ENCODE measurements around the gene NRAS.

The NRAS gene

GRCh38 chr1:114725230-114725629, 8.7 kb upstream of the NRAS start:
- Histone ChIP-seq H3K9me2 (replicated peaks; ENCODE audit: insufficient read depth, low read length) (no peaks in the 10 kb centered on the region), H3K4me2 (ENCODE audit: low read depth, low read length, poor library complexity, severe bottlenecking) (no peak overlapping the region), H3K27me3 (ENCODE audit: low read length) (no peaks in the 10 kb centered on the region), H3K27ac (ENCODE audit: low read depth, low read length) (no peak overlapping the region), H3K9ac (ENCODE audit: low read length) (no peak overlapping the region), H3K36me3 (ENCODE audit: low read length) (peaks cover 77% of the 10 kb centered on the region), H3K9me3 (ENCODE audit: insufficient read depth, low read length) (no peaks in the 10 kb centered on the region), H3K79me2 (ENCODE audit: insufficient read depth, low read length) (peaks cover 9% of the 10 kb centered on the region; the same call in 1 of the 2 replicates), H3F3A (ENCODE audit: insufficient read depth) (peaks cover 12% of the 10 kb centered on the region; the same call in 1 of the 2 replicates), H2AFZ (ENCODE audit: low read depth, low read length, severe bottlenecking) (no peak overlapping the region), H4K20me1 (ENCODE audit: low read depth, low read length) (no peaks in the 10 kb centered on the region; the same call in 1 of the 2 replicates), H3K4me3 (ENCODE audit: insufficient read depth, low read length, poor library complexity, severe bottlenecking) (no peak overlapping the region)
- TF ChIP-seq EZH2phosphoT487 (conservative IDR thresholded peaks at IDR 0.05; ENCODE audit: low read length) (no peak), CTCF (IDR thresholded peaks at IDR 0.05; ENCODE audit: insufficient read depth, low read length, poor library complexity, severe bottlenecking) (no peak)

- no peak overlapping the region for H3K4me2 ChIP-seq (ENCODE audit: low read depth, low read length, poor library complexity, severe bottlenecking)
- peaks cover 74% of the 10 kb centered on the region for H3K36me3 ChIP-seq (ENCODE audit: low read length)
- no peak overlapping the region for H3K27ac ChIP-seq (ENCODE audit: low read depth, low read length)
- H3K79me2 ChIP-seq (ENCODE audit: insufficient read depth, low read length): no peaks in the 10 kb centered on the region
- peaks cover 21% of the 10 kb centered on the region for H3F3A ChIP-seq (ENCODE audit: insufficient read depth)
- no peaks in the 10 kb centered on the region for H3K9me2 ChIP-seq (replicated peaks; ENCODE audit: insufficient read depth, low read length)
- no peaks in the 10 kb centered on the region for H3K27me3 ChIP-seq (ENCODE audit: low read length)
- H2AFZ ChIP-seq (ENCODE audit: low read depth, low read length, severe bottlenecking): no peak overlapping the region
- no peak overlapping the region for H3K4me3 ChIP-seq (ENCODE audit: insufficient read depth, low read length, poor library complexity, severe bottlenecking)
- H3K9me3 ChIP-seq (ENCODE audit: insufficient read depth, low read length): no peaks in the 10 kb centered on the region
- no peak overlapping the region for H3K9ac ChIP-seq (ENCODE audit: low read length)
- TF ChIP-seq CTCF (IDR thresholded peaks at IDR 0.05; ENCODE audit: insufficient read depth, low read length, poor library complexity, severe bottlenecking) (no peak), EZH2phosphoT487 (conservative IDR thresholded peaks at IDR 0.05; ENCODE audit: low read length) (no peak)
- no peaks in the 10 kb centered on the region; the same call in 1 of the 2 replicates for H4K20me1 ChIP-seq (ENCODE audit: low read depth, low read length)
Measured at GRCh38 chr1:114723915-114724314, 7.3 kb upstream of the NRAS start.

- no peak for TF ChIP-seq CTCF (IDR thresholded peaks at IDR 0.05; ENCODE audit: insufficient read depth, low read length, poor library complexity, severe bottlenecking)
- TF ChIP-seq EZH2phosphoT487 (conservative IDR thresholded peaks at IDR 0.05; ENCODE audit: low read length): no peak
- no peak overlapping the region for H3K27ac ChIP-seq (ENCODE audit: low read depth, low read length)
- peaks cover 23% of the 10 kb centered on the region for H3F3A ChIP-seq (ENCODE audit: insufficient read depth)
- no peak overlapping the region for H3K4me3 ChIP-seq (ENCODE audit: insufficient read depth, low read length, poor library complexity, severe bottlenecking)
- H3K36me3 ChIP-seq (ENCODE audit: low read length): peaks cover 71% of the 10 kb centered on the region
- H3K9me3 ChIP-seq (ENCODE audit: insufficient read depth, low read length): no peaks in the 10 kb centered on the region
- H3K9me2 ChIP-seq (replicated peaks; ENCODE audit: insufficient read depth, low read length): no peaks in the 10 kb centered on the region
- no peak overlapping the region for H3K4me2 ChIP-seq (ENCODE audit: low read depth, low read length, poor library complexity, severe bottlenecking)
- H2AFZ ChIP-seq (ENCODE audit: low read depth, low read length, severe bottlenecking): no peak overlapping the region
- H3K79me2 ChIP-seq (ENCODE audit: insufficient read depth, low read length): no peaks in the 10 kb centered on the region
- H3K9ac ChIP-seq (ENCODE audit: low read length): no peak overlapping the region
- H4K20me1 ChIP-seq (ENCODE audit: low read depth, low read length): no peaks in the 10 kb centered on the region; the same call in 1 of the 2 replicates
- H3K27me3 ChIP-seq (ENCODE audit: low read length): no peaks in the 10 kb centered on the region
Measured at GRCh38 chr1:114723457-114723856, 6.9 kb upstream of the NRAS start.

Data from SU-DHL-6 (cell line).